ENCODE measurements around the gene SLIT1.

The SLIT1 gene

GRCh38 chr10:97129666-97130065 is 56.1 kb downstream of the SLIT1 start (continued):
- TF ChIP-seq TSHZ2 (CRISPR knock-in tag; IDR thresholded peaks at IDR 0.05) (no peak), ISL1 (CRISPR knock-in tag; IDR thresholded peaks at IDR 0.05) (no peak), CSDC2 (CRISPR knock-in tag; IDR thresholded peaks at IDR 0.05) (no peak), CREB5 (CRISPR knock-in tag; IDR thresholded peaks at IDR 0.05; ENCODE audit: low read depth) (no peak)

- no peak for TF ChIP-seq ZNF8 (CRISPR knock-in tag; IDR thresholded peaks at IDR 0.05)
- TF ChIP-seq TOX (CRISPR knock-in tag; IDR thresholded peaks at IDR 0.05; ENCODE audit: borderline replicate concordance): no peak
- TF ChIP-seq CREB5 (CRISPR knock-in tag; IDR thresholded peaks at IDR 0.05; ENCODE audit: low read depth): no peak
- TF ChIP-seq RARB (CRISPR knock-in tag; IDR thresholded peaks at IDR 0.05): no peak
- no peak for TF ChIP-seq ZFP30 (CRISPR knock-in tag; IDR thresholded peaks at IDR 0.05)
- no peak for TF ChIP-seq GLIS3 (CRISPR knock-in tag; IDR thresholded peaks at IDR 0.05)
- TF ChIP-seq ZFP3 (CRISPR knock-in tag; IDR thresholded peaks at IDR 0.05): no peak
- no peak for TF ChIP-seq CSDC2 (CRISPR knock-in tag; IDR thresholded peaks at IDR 0.05)
- no peak for TF ChIP-seq ISL1 (CRISPR knock-in tag; IDR thresholded peaks at IDR 0.05)
- no peak for TF ChIP-seq SNAI2 (CRISPR knock-in tag; IDR thresholded peaks at IDR 0.05)
- no peak for TF ChIP-seq CSRNP3 (CRISPR knock-in tag; IDR thresholded peaks at IDR 0.05)
- TF ChIP-seq ARNTL (CRISPR knock-in tag; IDR thresholded peaks at IDR 0.05; ENCODE audit: borderline replicate concordance, low read depth): no peak
- TF ChIP-seq ZNF565 (CRISPR knock-in tag; conservative IDR thresholded peaks at IDR 0.05; ENCODE audit: low read depth): no peak
- no peak for ATAC-seq
Measured at GRCh38 chr10:97128516-97129154, 57.1 kb downstream of the SLIT1 start.

GRCh38 chr10:97128039-97128492 is 57.7 kb downstream of the SLIT1 start:
- TF ChIP-seq PPARA (CRISPR knock-in tag; IDR thresholded peaks at IDR 0.05; ENCODE audit: borderline replicate concordance) (no peak), SNAI2 (CRISPR knock-in tag; IDR thresholded peaks at IDR 0.05) (no peak), ZNF70 (CRISPR knock-in tag; IDR thresholded peaks at IDR 0.05) (no peak), ZFP30 (CRISPR knock-in tag; IDR thresholded peaks at IDR 0.05) (no peak), ZNF565 (CRISPR knock-in tag; conservative IDR thresholded peaks at IDR 0.05; ENCODE audit: low read depth) (no peak), GLIS3 (CRISPR knock-in tag; IDR thresholded peaks at IDR 0.05) (no peak), CREB5 (CRISPR knock-in tag; IDR thresholded peaks at IDR 0.05; ENCODE audit: low read depth) (no peak), TCF4 (CRISPR knock-in tag; IDR thresholded peaks at IDR 0.05; ENCODE audit: borderline replicate concordance) (no peak), BACH2 (CRISPR knock-in tag; IDR thresholded peaks at IDR 0.05; ENCODE audit: borderline replicate concordance) (no peak), RARB (CRISPR knock-in tag; IDR thresholded peaks at IDR 0.05) (no peak), ZC3H10 (CRISPR knock-in tag; IDR thresholded peaks at IDR 0.05) (no peak), CSRNP3 (CRISPR knock-in tag; IDR thresholded peaks at IDR 0.05) (no peak), ZFP3 (CRISPR knock-in tag; IDR thresholded peaks at IDR 0.05) (no peak), ARNTL (CRISPR knock-in tag; IDR thresholded peaks at IDR 0.05; ENCODE audit: borderline replicate concordance, low read depth) (no peak), ZNF8 (CRISPR knock-in tag; IDR thresholded peaks at IDR 0.05) (no peak), ESRRG (CRISPR knock-in tag; IDR thresholded peaks at IDR 0.05) (no peak), TSHZ2 (CRISPR knock-in tag; IDR thresholded peaks at IDR 0.05) (no peak), CSDC2 (CRISPR knock-in tag; IDR thresholded peaks at IDR 0.05) (no peak), TOX (CRISPR knock-in tag; IDR thresholded peaks at IDR 0.05; ENCODE audit: borderline replicate concordance) (no peak), OSR1 (CRISPR knock-in tag; IDR thresholded peaks at IDR 0.05) (no peak)
- ATAC-seq: no peak
